ENCODE measurements around the gene ERAP2. TPM values are rescaled to one million over a fixed set of nuclear protein-coding genes. Genes with fewer than 3 reads are reported as not detected.

The ERAP2 gene
- total RNA-seq, 4 donors from 2014 or later: 8.0 to 12.0 (median 10.0) TPM

DNA sequence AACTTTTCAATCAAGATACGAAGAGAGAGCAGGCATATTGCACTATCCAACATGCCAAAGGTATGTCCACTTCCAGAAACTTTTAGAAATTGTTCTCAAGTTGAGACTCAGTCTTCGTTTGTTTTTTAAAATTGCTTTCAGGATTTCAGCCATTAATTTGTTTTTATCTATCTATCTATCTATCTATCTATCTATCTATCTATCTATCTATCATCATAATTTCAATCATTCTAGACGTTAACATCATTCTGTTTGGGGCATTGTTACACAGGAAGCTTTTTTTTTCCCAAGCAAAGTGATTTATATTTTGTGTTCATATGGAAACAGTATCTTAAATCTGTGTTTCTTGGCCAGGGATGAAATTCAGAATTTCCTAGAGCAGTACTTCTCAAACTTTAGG is 7.6 kb downstream of the ERAP2 start:
- no peak for TF ChIP-seq POLR2A (IDR thresholded peaks at IDR 0.05)
- TF ChIP-seq CTCF (IDR thresholded peaks at IDR 0.05): no peak
- no peak for TF ChIP-seq POLR2AphosphoS5 (IDR thresholded peaks at IDR 0.05)
- no peak for TF ChIP-seq EP300 (IDR thresholded peaks at IDR 0.05)
- Histone ChIP-seq H3K36me3 (peaks cover 0 to 44% of the 10 kb centered on the region in 2 donors), H3K27me3 (no peaks in the 10 kb centered on the region), H3K4me1 (peaks cover 0 to 21% (median 0%) of the 10 kb centered on the region in 3 donors), H3K4me3 (no peak overlapping the region), H3K27ac (no peak overlapping the region), H3K9me3 (no peaks in the 10 kb centered on the region)
- 85 to 94% methylated on average over 2 to 3 of the region's 3 CpGs for WGBS, 2 donors (ENCODE audit: low coverage in 1 of 2)
- no peak for ATAC-seq

- Histone ChIP-seq H3K27me3 (no peaks in the 10 kb centered on the region), H3K4me3 (no peak overlapping the region), H3K9me3 (no peaks in the 10 kb centered on the region), H3K27ac (no peak overlapping the region), H3K4me1 (peaks cover 0 to 21% (median 0%) of the 10 kb centered on the region in 3 donors), H3K36me3 (peaks cover 0 to 50% of the 10 kb centered on the region in 2 donors)
- WGBS, 2 donors (ENCODE audit: low coverage in 1 of 2): 82 to 83% methylated on average over 3 to 7 of the region's 7 CpGs
- TF ChIP-seq CTCF (IDR thresholded peaks at IDR 0.05) (no peak), POLR2A (IDR thresholded peaks at IDR 0.05) (no peak), POLR2AphosphoS5 (IDR thresholded peaks at IDR 0.05) (no peak), EP300 (IDR thresholded peaks at IDR 0.05) (no peak)
- ATAC-seq: no peak
These were observed 8.7 kb downstream of the ERAP2 start for GRCh38 chr5:96884995-96885394.

- no peak overlapping the region for H3K4me3 ChIP-seq
- no peak for ATAC-seq
- no peaks in the 10 kb centered on the region for H3K27me3 ChIP-seq
- peaks cover 0 to 21% (median 0%) of the 10 kb centered on the region in 3 donors for H3K4me1 ChIP-seq
- H3K36me3 ChIP-seq: peaks cover 0 to 50% of the 10 kb centered on the region in 2 donors
- TF ChIP-seq POLR2A (IDR thresholded peaks at IDR 0.05) (no peak), POLR2AphosphoS5 (IDR thresholded peaks at IDR 0.05) (no peak), EP300 (IDR thresholded peaks at IDR 0.05) (no peak), CTCF (IDR thresholded peaks at IDR 0.05) (no peak)
- WGBS, 2 donors (ENCODE audit: low coverage in 1 of 2): 64 to 86% methylated on average over 5 of the region's 5 CpGs
- H3K9me3 ChIP-seq: no peaks in the 10 kb centered on the region
- H3K27ac ChIP-seq: no peak overlapping the region
These were observed 9.4 kb downstream of the ERAP2 start for GRCh38 chr5:96885518-96886338.

GRCh38 chr5:96893342-96893741 is 17.0 kb downstream of the ERAP2 start:
- ATAC-seq: no peak
- Histone ChIP-seq H3K4me3 (no peak overlapping the region), H3K27me3 (no peaks in the 10 kb centered on the region), H3K36me3 (peaks cover 4 to 71% of the 10 kb centered on the region in 2 donors), H3K9me3 (no peaks in the 10 kb centered on the region), H3K27ac (no peak overlapping the region), H3K4me1 (no peaks in the 10 kb centered on the region)
- 70 to 83% methylated on average over 4 of the region's 4 CpGs for WGBS, 2 donors (ENCODE audit: low coverage in 1 of 2)
- no peak for TF ChIP-seq POLR2A (IDR thresholded peaks at IDR 0.05)
- TF ChIP-seq CTCF (IDR thresholded peaks at IDR 0.05): no peak
- TF ChIP-seq POLR2AphosphoS5 (IDR thresholded peaks at IDR 0.05): no peak
- no peak for TF ChIP-seq EP300 (IDR thresholded peaks at IDR 0.05)

DNA sequence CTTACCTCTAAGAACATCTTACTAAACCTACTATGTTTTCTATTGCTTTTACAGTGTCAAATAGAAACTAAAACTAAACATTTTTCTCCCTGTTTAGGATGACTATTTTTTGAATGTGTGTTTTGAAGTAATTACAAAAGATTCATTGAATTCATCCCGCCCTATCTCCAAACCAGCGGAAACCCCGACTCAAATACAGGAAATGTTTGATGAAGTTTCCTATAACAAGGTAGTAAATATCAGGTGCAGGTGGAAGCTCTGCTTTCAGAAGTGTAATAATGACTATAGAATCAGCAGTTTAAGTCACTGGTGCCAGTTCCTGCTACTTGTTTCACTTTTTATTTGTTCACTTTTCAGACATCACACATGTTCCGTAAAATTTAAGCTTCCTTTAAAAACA is 20.0 kb downstream of the ERAP2 start:
- Histone ChIP-seq H3K9me3 (no peaks in the 10 kb centered on the region), H3K4me3 (no peak overlapping the region), H3K4me1 (no peaks in the 10 kb centered on the region), H3K27ac (no peak overlapping the region), H3K36me3 (peaks cover 4 to 71% of the 10 kb centered on the region in 2 donors), H3K27me3 (no peaks in the 10 kb centered on the region)
- TF ChIP-seq CTCF (IDR thresholded peaks at IDR 0.05) (no peak), POLR2A (IDR thresholded peaks at IDR 0.05) (no peak), EP300 (IDR thresholded peaks at IDR 0.05) (no peak), POLR2AphosphoS5 (IDR thresholded peaks at IDR 0.05) (no peak)
- ATAC-seq: no peak
- 71 to 93% methylated on average over 4 of the region's 4 CpGs for WGBS, 2 donors (ENCODE audit: low coverage in 1 of 2)
